Measurements from ENCODE around the gene DRD3.

DNA sequence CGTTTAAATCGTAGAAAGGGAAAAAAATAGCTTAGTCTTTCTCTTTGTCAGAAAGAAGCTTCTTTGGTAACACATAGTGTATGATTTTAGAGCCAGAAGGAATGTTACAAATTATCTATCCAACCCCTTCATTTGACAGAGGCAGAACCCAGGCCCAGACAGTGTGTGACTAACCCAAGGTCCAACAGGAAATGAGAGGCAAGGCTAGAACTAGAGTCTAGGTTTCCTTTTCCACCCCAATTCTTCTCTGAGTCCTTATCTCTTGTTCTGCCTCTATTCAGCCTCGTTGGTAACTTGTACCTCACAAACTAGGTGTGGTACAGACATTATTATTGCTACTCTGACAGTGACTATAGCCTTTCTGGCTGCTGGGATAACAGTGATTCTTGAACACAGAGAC is 83.1 kb downstream of the DRD3 start:
- TF ChIP-seq SP1 (IDR thresholded peaks at IDR 0.05), result no peak
- TF ChIP-seq FOXM1 (IDR thresholded peaks at IDR 0.05; ENCODE audit: borderline replicate concordance), result no peak
- no peak for TF ChIP-seq BHLHE40 (IDR thresholded peaks at IDR 0.05; ENCODE audit: borderline replicate concordance)
- no peak for TF ChIP-seq NFRKB (IDR thresholded peaks at IDR 0.05)
- TF ChIP-seq, protein P1, sequence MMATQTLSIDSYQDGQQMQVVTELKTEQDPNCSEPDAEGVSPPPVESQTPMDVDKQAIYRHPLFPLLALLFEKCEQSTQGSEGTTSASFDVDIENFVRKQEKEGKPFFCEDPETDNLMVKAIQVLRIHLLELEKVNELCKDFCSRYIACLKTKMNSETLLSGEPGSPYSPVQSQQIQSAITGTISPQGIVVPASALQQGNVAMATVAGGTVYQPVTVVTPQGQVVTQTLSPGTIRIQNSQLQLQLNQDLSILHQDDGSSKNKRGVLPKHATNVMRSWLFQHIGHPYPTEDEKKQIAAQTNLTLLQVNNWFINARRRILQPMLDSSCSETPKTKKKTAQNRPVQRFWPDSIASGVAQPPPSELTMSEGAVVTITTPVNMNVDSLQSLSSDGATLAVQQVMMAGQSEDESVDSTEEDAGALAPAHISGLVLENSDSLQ (IDR thresholded peaks at IDR 0.05), result no peak
- TF ChIP-seq ARNT (IDR thresholded peaks at IDR 0.05), result no peak

Measured in HEK293T (cell line).